Nephron progenitor cell (in vitro differentiated cells): Measurements from ENCODE around the gene VWA3A.

Source experiments
- DNase-seq: peaks from one replicate; pipeline ENCODE4 v3.0.0; 2021
- H3K27ac Mint-ChIP-seq: 2 replicates; pipeline ENCODE4 v1.8.0; 2021; ENCODE audit warnings: mild to moderate bottlenecking, moderate library complexity, mixed read lengths
- H3K27me3 Mint-ChIP-seq: 2 replicates; pipeline ENCODE4 v1.8.0; 2021; ENCODE audit warnings: mild to moderate bottlenecking, low read depth, mixed read lengths; ENCODE audit not compliant: poor library complexity
- H3K36me3 Mint-ChIP-seq: 2 replicates; pipeline ENCODE4 v1.8.0; 2021; ENCODE audit warnings: low read depth, mixed read lengths
- H3K4me1 Mint-ChIP-seq: 2 replicates; pipeline ENCODE4 v1.8.0; 2021; ENCODE audit warnings: mixed read lengths
- H3K4me3 Mint-ChIP-seq: 2 replicates; pipeline ENCODE4 v1.8.0; 2021; ENCODE audit warnings: mild to moderate bottlenecking, moderate library complexity, mixed read lengths
- H3K9me3 Mint-ChIP-seq: 2 replicates; pipeline ENCODE4 v1.8.0; 2021; ENCODE audit warnings: mild to moderate bottlenecking, moderate library complexity, mixed read lengths
- TF ChIP-seq, protein P1 (sequence below): fragments of 200-600 bp; sonication (generic); IDR thresholded peaks from 2 replicates; pipeline ENCODE4 v1.5.0; 2021; ENCODE audit warnings: antibody characterized with exemption

VWA3A gene

DNA sequence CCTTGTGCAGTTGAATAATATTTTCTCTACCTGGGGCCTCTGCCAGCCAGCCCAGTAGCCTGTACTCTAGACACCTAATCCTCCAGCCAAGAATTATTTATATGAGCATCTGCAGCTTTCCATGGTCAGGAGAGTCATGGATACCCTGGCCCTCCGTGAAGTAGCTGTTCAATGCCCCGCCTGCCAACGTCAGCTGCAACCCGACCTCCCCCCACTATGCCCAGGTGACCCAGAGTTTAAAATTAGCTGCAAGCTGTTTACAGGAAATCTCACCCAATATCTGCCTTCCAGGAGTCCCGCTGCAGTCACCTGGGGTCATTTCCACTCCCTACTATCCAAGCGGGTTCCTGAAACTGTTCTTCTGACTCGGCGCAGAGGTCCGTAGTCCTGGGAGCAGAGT lies 82.3 kb downstream of the VWA3A start:
- H3K36me3 Mint-ChIP-seq: no peaks in the 10 kb centered on the region
- peaks cover 4% of the 10 kb centered on the region for H3K4me1 Mint-ChIP-seq
- H3K9me3 Mint-ChIP-seq: no peaks in the 10 kb centered on the region
- TF ChIP-seq, protein P1, sequence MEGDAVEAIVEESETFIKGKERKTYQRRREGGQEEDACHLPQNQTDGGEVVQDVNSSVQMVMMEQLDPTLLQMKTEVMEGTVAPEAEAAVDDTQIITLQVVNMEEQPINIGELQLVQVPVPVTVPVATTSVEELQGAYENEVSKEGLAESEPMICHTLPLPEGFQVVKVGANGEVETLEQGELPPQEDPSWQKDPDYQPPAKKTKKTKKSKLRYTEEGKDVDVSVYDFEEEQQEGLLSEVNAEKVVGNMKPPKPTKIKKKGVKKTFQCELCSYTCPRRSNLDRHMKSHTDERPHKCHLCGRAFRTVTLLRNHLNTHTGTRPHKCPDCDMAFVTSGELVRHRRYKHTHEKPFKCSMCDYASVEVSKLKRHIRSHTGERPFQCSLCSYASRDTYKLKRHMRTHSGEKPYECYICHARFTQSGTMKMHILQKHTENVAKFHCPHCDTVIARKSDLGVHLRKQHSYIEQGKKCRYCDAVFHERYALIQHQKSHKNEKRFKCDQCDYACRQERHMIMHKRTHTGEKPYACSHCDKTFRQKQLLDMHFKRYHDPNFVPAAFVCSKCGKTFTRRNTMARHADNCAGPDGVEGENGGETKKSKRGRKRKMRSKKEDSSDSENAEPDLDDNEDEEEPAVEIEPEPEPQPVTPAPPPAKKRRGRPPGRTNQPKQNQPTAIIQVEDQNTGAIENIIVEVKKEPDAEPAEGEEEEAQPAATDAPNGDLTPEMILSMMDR: no peak
- H3K27ac Mint-ChIP-seq: no peak overlapping the region
- H3K4me3 Mint-ChIP-seq: no peak overlapping the region
- peaks cover 19% of the 10 kb centered on the region for H3K27me3 Mint-ChIP-seq
- DNase-seq: no peak

DNA sequence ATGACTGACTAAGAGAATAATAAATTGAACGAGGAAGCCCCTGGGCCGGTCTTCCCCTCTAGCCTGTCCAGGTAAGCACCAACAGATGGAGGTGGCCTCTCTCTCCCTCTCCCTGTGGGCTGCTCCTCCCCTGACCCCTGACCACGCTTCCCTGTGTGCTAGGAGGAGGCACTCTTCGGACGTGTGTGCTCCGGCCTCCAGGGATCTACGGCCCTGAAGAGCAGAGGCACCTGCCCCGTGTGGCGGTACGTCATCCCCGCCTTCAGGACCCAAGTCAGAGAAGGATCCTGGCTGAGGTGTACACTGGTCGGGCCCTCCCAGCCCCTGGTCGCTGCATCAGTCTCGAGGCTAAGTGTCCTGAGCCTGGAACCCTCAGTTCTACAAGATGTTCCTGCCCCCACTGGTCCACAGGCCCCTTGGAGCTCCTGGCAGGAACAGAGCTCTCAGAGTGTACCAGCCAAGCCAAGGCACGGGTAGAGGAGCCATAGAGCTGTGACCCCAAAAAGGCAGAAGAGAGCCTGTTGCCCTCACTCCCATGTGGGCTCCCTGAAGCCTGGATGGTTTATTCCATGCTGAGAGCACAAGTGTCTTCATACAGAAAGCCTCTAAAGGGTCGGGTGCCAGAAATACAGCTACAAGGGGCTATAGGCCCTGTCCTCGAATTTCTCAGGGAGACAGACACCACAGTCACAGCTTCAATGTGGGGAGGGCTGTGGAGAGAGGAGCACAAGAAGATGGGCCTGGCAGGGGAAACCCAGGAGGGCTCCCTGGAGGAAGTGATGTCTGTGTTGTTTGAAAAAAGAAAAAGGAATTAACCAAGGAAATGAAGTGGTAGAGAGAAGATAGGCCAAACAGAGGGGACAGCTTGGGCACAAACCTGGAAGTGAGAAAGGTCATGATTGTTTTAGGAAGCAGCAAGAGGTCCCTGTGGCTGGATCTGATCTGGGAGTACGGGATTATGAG lies 85.9 kb downstream of the VWA3A start:
- TF ChIP-seq, protein P1: no peak
- peaks cover 15% of the 10 kb centered on the region for H3K27me3 Mint-ChIP-seq
- no peaks in the 10 kb centered on the region for H3K9me3 Mint-ChIP-seq
- no peak overlapping the region for H3K4me3 Mint-ChIP-seq
- no peak overlapping the region for H3K27ac Mint-ChIP-seq
- peaks cover 4% of the 10 kb centered on the region for H3K4me1 Mint-ChIP-seq
- no peaks in the 10 kb centered on the region for H3K36me3 Mint-ChIP-seq
- no peak for DNase-seq

DNA sequence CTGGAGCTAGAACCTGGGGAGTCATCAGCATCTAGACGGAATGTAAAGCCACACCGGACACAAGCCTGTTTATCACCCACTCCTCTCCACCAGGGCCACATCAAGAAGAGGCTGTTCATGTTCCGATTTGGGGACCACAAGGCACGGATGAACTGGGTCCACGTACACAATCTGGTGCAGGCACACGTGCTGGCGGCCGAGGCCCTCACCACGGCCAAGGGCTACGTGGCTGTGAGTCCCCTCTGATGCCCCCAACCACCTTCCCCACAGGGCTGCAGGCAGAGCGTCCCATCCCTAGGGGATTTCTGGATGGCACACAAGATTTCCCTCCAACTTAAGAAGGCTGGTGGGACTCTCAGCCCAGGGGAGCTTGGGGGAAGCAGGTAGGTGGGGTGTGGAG lies 89.1 kb downstream of the VWA3A start:
- H3K9me3 Mint-ChIP-seq: no peaks in the 10 kb centered on the region
- no peak overlapping the region for H3K27ac Mint-ChIP-seq
- no peaks in the 10 kb centered on the region for H3K4me1 Mint-ChIP-seq
- H3K36me3 Mint-ChIP-seq: no peaks in the 10 kb centered on the region
- no peak overlapping the region for H3K4me3 Mint-ChIP-seq
- no peak for DNase-seq
- TF ChIP-seq, protein P1: no peak
- H3K27me3 Mint-ChIP-seq: peaks cover 10% of the 10 kb centered on the region

DNA sequence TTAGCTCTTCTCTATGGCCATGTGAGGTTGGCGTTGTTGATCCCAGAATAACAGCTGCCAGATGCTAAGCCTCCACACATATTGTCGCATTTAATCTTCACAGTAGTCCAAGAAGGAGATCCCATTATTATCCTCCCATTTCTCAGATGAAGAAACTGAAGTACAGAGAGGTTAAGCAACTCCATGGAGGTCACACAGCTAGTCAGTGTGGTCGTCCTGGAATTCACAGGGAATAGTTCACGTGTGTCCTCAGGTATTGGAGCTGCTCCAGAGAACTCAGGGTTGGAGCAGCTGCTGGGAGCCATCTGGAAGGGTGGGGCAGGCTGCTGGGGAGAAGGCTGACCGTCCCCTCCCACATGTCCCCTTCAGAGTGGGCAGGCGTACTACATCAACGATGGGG lies 89.5 kb downstream of the VWA3A start:
- H3K27me3 Mint-ChIP-seq: peaks cover 10% of the 10 kb centered on the region
- DNase-seq: no peak
- H3K36me3 Mint-ChIP-seq: no peaks in the 10 kb centered on the region
- H3K4me3 Mint-ChIP-seq: no peak overlapping the region
- TF ChIP-seq, protein P1: no peak
- no peaks in the 10 kb centered on the region for H3K9me3 Mint-ChIP-seq
- H3K27ac Mint-ChIP-seq: no peak overlapping the region
- H3K4me1 Mint-ChIP-seq: no peaks in the 10 kb centered on the region

DNA sequence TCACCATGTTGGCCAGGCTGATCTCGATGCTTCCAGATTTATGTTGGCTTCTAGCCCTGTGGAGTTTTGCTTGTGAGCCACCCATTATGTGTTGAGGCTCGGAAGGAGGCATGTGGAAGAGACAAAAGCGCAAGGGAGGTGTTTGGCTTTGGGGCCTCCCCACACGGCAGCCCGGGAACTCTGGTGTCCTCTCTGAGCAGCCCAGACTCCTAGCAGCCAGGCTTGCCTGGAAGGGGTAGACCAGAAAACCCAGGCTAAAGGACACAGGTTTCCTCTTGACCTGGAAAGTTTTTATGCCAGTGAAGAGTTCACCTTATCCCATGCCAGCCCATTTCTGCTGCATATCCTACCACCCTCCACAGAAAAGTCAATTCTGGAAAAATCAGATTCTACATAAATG lies 91.0 kb downstream of the VWA3A start:
- no peaks in the 10 kb centered on the region for H3K9me3 Mint-ChIP-seq
- H3K36me3 Mint-ChIP-seq: no peaks in the 10 kb centered on the region
- H3K27me3 Mint-ChIP-seq: peaks cover 9% of the 10 kb centered on the region
- H3K27ac Mint-ChIP-seq: no peak overlapping the region
- TF ChIP-seq, protein P1: no peak
- no peak for DNase-seq
- H3K4me3 Mint-ChIP-seq: no peak overlapping the region
- peaks cover 4% of the 10 kb centered on the region for H3K4me1 Mint-ChIP-seq
